Effector CD4-positive, alpha-beta T cell (primary cell): ENCODE data around the gene PIP5K1C.
"Not testable (repeated sequence)": the region's sequence is repeated elsewhere in the genome, so short reads cannot be mapped to it uniquely, and the experiment has no call there.

Experiments used
- DNase-seq: peaks from one replicate; pipeline ENCODE4 v3.0.0-alpha.2; 2020

The PIP5K1C gene

DNA sequence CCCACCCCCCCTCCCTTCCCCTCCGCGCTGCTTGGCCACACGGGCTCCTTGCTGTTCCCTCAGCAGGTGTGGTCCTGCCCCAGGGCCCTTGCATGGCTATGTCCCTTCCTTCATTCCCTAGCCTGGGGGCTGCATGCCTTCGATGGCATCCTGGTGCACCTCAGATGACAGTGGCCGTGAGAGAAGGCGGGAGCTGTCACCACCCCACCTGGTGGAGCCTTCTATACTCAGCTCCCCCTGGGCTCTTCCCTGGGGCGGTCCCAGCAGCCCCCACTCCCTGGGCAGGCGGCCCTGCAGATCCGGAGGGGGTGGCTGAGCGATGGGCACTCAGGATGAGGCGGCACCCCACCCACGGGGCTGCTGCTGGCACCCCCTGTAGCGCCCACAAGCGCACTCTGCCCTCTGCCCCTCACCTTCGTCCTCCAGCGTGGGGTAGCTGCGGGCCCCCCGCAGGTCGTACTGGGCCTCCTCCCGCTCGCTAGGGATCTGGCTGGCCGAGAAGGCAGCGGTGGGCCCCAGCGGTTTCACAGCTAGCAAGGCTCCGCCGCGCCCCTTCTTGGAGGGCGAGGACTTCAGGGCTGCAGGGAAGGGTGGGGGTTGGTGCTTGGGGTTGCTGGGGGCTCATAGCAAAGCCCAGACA is 56.5 kb downstream of the PIP5K1C start:
- DNase-seq, result no peak

DNA sequence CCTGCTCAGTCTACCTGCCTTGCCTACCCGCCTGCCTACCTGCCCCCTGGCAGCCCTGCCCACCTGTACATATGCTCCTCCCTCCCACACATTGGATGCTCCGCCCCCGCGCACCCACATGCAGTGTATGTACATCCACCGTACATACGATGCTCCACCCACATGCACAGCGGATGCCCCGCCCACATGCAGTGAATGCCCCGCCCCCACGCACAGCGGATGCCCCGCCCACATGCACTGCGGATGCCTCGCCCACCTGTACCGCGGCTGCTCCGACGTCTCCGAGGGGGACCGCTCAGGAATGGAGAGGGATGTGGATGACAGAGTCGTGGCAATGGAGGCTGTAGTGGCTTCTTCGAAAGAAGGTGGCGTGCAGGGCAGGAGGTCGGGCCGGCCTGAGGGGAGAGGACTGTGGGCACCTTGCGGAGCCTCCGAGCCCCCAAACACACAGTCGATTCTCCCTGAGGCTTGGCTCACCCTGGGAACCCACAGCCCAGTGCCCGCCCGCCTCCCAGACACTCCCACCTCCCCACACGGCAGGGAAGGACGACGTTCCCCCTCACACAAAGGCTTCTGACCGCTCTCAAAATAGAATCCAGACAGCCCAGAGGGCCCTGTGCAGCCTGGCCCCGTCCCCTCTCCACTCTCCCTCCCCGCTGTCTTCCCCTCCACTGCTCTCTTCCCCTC is 57.1 kb downstream of the PIP5K1C start:
- DNase-seq, result no peak

DNA sequence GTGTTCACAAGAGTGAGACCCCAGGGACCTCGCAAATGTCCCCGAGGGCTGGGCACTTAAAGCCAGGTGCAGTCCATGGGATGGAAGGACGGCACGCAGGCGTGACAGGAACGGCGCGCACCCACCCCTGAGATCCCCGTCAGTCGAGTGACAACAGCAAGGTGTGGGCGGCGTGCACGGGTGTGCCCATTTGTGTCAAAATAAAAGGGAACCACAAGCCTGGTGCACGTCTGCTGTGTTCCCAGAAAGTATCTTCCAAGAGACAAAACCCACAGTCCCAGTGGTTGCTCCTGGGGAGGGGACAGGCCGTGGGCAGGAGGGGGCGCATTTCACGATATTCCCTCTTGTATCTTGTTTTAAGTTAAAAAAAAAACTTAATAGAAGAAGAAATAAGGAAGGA is 58.0 kb downstream of the PIP5K1C start:
- DNase-seq, result no peak

DNA sequence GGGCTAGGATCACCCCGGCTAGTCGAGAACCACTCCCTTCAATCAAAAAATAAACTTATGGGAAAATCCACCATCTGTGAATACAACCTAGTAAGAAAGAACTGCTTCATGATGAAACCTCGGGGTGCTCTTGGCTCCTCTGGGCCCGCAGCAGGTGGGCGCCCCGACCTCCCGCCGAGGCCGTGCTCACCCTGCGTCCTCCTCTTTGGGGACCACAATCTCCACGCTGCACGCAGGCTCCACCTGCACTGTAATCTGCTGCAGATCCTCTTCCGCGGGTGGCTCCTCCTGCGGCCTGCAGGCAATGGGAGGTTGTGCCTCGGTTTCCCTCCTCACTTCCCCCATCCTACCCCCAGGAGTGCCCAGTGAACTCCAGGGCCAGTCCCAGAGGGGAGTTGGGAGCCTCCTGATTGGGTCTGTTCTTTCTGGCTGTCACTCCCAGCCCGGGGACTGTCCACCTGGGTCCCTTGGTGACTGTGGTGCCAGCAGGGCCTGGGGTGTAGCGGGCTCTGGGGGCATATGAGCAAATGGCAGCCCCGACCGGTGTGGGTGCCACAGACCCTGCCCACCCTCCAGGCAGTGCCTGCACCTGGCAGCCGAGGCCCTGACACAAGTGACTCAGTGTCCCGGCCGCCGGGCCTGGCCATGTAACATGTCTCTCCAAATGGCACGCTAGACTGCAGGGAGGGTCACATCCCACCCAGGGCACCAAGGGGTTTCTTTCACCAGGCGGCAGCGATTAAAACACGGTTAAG is 58.6 kb downstream of the PIP5K1C start:
- DNase-seq, result no peak

DNA sequence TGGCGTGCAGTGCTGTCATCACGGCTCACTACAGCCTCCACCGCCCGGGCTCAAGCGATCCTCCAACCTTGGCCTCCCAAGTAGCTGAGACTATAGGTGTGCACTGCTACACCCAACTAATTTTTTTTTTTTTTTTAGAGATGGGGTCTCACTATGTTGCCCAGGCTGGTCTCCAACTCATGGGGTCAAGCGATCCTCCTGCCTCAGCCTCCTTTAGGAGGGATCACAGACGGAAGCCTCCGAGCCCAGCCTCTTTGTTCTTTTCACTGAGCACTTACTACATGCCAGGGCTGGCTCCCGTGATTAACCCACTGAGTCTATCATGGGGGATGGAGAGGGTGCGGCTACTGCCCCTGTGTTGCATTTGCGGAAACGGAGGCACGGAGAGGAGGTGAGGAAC is 60.8 kb downstream of the PIP5K1C start:
- no peak for DNase-seq

DNA sequence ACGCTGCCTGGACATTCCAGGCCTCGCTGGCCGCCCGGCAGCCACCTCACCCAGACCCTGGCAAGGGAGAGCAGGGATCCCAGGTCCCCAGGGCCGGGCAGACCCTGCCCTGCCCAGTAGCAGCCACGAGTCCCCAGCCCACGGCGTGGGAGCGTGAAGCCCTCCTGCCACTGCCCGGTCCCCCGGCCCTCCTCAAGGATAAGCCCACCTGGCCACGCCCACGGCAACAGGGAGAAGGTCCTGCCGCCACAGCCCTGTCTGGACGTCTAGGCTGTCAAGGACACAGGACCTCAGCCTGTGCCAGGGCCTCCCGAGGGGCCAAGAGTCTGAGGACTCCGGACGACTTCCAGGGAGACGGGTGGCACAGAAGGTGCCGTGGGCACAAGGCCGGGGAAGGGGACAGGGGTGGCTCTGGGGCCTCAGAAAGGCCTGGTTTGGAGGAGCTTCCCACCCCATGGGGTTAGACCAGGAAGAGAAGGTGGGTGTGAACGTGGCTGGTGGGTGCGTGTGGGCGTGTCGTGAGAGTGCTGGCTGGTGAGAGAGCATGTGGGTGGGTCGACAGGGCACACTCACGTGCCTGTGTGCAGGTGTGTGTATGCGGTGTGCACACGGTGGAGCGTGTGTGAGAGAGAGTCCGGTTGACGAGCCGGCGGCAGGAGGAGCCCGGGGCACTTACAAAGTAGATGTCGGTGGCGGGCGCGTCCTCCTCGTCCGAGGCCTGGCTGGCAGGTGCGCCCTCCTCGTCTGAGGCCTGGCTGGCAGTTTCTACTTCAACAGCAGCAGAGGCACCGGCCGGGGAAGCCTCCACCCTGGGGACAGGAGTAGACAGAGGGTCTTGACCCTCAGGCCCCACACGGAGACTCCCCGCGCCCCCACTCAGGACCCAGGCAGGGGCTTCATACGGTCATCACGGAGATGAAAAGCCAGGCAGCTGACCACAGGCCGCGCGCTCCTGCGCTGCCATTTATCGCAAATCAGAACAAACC is 61.8 kb downstream of the PIP5K1C start:
- no peak for DNase-seq

DNA sequence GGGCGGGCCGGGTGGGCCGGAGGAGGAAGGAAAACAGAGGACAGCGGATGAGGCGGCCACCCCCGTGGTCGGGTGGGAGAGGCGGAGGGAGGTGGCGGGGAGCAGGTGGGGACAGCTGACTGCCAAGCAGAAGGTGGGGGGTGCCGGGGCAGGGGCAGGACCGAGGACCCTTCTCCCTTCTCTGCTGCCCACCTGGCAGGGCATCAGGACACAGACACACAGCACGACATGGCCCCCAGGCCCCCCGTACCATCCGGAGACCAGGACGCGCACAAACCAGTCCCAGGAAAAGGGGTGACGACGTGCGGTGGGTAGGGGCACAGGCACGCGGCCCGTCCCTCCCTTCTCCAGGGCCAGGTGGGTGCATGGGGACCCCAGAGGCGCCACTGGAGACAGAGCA is 62.6 kb downstream of the PIP5K1C start:
- no peak for DNase-seq

DNA sequence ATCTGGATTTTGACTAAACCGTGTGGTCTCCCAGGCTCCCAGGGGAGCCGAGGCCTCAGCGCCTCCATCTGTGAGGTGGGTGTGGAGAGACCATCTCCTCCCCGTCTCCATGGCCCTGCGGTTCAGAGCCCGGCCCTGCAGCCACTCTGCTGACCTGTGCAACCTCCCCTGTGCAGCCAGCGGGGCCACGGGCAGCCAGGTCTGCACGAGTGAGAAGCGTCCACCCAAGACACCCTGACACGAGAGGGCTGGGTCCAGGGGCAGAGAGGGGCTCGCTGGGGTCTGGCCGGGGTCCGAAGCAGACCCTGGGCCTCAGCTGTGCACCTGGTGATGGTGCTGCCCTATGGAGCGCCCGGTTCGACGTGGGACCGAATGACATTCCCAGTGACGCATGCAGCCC is 63.3 kb downstream of the PIP5K1C start:
- DNase-seq, result no peak

DNA sequence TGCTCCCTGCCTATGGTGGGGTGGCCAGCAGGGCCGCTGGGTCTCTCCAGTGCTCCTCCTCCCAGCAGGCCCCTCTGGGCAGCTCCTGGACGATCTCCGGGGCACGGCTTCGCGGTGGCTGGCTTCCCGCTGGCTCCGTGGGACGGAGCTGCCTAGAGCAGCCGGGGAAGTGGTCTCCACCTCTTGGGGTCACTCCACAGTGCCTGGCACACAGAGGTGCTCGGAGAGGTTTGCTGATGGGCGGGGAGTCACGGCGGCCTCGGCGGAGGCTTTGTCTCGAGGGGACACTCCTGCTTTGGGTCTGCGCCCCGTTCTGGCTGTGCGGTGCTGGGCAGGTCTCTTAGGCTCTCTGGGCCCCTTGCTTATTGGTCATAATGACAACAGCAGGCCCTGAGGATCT is 63.8 kb downstream of the PIP5K1C start:
- no peak for DNase-seq

DNA sequence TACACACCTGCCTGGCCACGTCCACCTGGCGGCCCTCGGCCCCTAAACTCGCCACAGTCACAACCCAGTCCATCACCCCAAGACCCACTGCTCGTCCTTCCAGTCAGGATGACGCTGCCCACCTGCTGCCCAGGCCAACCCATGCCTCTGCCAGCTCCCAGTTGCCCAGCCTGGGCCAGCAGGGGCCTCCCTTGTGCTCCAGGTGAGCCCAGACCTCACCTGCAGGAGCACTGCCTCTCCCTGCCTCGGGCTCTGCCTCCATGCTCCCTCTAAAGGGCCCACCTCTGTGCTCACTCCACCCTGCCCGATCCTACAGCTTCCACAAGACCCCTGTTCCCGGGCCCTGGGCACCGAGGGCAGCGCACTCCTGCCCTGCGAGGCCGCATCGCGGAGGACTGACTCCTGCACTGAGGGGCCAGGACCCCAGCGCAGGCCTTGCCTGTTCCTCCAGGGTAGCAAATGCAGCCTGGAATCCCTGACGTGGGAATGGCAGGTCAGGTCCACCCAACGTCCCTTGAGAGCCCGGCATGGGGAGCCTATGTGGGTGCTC is 65.7 kb downstream of the PIP5K1C start:
- DNase-seq, result no peak

DNA sequence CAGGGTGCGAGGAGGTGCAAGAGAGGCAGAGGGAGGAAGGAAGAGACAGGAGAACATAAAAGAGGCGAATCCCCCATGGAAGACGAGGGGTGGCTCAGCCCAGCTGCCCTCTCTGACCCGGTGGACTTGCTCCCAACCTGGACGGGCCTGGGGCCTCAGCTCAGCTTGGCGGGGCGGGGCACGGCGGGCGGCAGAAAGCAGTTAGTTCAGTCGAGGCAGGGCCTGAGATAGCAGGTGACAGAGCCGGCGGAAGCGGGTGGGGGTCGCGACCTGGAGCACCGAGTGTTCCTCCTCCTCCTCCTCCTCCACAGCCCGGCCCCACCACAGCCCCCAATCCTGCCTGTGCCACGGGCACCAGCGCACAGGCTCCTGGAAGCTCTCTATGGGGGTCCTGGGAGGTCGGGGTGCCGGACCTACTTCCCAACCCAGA is 66.7 kb downstream of the PIP5K1C start:
- no peak for DNase-seq

DNA sequence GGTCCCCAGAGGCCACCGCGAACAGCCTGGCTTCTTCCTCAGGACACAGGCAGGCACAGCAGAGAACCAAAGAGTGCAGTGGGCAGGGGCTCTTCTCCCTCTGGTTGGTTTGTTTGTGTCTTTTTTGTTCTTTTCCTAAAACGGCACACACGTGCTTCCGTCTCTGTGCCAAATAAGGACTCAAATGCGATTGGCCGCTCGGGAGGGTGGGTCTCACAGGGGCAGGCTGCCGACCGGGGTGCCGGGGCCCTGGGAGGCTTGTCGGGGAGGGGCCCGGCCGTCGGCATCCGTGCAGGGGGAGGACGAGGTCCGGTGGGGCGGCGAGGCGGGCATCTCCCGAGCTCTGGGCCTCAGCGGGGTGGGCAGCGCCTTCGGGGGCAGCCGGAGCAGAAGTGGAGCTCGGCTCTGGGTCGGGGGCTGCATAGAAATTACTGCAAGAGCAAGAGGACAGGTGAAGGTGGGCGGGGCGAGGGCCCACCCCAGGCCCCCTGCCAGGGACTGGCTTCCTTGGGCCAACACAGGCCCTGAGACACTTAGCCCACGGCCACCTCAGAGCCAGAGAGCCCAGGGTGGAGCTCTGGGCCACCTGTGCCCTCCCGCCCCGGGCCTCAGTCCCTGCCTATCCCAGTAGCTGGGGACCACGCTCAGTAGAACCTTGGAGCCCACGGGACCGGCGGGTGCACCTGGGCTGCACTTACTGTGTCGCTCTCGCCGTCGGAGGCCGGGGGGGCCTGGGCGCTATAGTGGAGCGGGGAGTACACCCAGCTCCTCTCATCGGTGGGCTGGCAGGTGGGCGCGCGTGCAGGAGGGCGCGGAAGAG is 67.3 kb downstream of the PIP5K1C start:
- DNase-seq, result no peak

DNA sequence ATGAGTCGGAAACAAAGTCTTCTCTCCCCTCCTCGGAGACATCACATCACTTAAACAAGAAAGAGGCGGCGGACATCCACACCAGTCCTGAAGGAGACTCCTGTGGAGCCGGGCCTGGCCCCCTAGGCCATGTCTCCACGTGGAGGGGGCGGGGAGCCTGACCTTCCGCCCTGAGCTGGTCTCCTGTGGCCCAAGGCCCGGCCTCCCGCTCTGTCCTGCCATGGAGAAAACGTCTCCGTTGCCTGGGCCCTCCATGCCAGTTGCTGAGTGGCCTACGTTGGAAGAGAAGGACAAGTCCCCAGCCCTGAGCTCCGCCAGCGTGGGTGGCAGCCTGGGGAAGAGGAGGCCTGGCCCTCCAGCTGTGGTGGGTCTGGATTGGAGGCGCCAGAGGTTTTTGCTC is 68.2 kb downstream of the PIP5K1C start:
- DNase-seq, result no peak

DNA sequence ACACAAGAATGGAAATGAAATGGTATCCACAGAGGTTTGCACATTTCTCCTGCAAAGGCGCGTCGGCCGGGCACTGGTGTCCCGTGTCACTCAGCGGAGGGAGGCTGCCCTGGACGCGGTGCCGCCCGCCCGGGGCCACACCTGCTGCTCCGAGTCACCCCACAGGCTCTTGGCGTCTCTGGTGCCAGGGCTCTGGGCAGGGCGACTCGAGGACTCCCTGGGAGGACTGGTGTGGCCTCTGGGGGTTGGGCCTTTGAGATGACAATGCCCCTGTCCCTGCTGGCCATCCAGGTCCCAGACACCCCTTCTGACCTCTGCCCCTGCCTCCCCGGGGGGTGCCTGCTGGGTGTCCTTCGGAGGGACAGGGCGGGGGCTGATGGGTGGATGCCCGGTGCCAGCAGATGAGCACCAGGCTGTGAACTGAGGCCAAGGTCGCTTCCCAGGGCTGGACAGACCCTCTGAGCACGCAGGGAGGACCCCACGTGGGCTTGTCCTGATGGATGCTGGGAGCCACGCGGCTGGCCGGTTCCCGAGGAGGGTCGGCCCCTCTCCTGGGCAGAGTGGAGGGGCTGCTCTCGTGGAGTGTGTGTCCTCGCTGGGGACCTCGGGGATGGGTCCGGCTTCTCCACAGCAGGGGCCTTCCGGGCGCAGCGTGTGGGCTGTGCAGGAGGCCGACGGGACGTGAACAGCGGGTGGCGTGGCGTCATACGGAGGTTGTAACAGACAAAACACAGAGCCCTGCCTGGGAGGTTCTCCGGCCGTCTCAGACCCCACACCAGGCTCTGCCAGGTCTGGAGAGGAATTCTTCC is 69.0 kb downstream of the PIP5K1C start:
- no peak for DNase-seq

DNA sequence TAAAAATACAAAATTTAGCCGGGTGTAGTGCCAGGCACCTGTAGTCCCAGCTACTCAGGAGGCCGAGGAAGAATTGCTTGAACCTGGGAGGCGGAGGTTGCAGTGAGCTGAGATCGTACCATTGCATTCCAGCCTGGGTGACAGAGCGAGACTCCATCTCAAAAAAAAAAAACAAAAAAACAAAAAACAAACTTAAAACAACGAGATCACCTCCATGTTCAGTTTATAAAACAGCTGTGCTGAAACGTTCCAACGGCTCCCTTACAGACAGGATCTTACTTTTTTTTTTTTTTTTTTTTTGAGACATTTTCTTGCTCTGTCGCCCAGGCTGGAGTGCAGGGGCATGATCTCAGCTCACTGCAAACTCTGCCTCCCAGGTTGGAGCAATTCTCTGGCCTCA is 71.5 kb downstream of the PIP5K1C start:
- DNase-seq, result not testable (repeated sequence)

DNA sequence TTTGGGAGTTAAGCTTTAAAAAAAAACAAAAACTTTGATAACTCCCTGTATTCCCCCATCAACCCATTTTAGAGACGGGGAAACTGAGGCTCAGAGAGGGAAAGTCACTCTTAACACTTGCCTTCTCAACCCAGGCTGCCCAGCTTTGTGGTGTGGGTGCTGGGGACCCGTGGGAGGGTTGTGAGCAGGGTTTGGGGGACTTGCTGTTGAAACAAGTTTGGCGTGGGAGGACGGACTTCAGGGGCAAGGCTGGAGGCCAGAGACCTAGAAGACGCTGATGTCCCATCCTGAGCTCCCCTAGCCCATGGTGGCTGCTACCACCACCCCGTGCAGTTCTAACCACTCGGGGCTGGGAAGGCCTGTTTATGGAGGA is 72.9 kb downstream of the PIP5K1C start:
- DNase-seq, result no peak

DNA sequence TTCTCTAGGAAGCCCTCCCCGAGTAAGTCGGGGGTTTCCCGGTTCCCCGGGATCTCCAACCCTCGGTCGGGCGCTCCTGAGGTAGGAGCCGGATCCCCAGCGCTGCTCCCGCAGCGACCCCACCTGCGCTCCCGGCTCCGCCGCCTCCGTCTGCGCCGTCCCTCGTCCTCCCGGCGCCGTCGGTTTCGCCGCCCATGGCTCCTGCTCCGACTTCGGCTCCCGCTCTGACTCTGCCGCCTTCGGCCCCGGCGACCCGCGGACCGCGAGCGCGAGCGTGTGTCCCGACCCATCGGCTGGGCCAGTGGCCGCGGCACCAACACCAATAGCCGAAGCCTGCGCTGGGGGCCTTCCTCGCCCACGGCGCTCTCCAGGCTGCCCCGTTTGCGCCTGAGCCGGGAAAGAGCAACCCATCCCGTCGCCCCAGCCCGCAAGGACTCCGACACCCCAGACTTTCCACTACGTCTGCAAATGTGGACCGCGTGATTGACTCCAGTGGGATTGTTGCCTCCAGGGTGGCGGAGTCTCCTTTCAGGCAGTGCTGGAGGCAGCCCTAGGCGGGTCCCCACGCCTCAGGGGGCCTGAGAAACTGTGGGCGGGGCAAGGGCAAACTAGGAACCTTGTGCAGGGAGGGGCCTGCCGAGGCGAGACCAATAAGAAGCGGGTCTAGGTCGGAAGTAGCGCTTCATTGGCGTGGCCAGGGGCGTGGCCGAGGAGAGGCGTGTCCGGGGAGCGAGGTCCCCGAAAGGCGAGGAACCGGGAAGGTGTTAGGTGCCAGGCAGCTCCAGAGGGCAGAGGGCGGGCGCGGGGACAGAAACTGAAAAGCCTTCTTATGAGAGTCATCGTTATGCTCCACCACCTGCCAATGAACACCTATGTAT is 73.6 kb downstream of the PIP5K1C start, which contains the start of gene CACTIN:
CACTIN (minus strand) TSS at position 318 of the 878 bp plus-strand sequence; CDS start at position 290, 28 bp downstream.
- DNase-seq, result peak; percentile 98

DNA sequence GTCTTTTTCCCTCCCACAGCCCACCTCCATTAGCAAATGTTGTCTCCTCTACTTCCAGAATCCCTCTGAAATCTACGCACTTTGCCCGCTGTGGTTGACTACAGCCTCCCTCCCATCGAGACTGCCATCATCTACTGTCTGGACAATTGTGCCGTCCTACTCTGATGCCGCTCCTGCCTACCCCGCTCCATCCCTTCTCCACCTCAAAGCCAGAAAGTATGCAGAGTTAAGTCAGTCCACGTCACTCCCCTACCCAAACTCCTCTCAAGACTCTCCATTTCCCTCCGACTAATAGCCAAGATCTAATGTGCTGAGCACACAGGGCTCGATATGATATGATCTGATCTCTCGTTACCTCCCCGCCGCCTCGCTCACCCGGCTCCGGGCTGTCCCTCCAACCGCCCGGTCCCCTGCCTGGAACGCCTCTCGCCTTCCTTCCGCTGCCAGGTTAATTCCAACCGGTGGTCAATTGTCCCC is 74.2 kb downstream of the PIP5K1C start:
- peak; percentile 14 for DNase-seq

DNA sequence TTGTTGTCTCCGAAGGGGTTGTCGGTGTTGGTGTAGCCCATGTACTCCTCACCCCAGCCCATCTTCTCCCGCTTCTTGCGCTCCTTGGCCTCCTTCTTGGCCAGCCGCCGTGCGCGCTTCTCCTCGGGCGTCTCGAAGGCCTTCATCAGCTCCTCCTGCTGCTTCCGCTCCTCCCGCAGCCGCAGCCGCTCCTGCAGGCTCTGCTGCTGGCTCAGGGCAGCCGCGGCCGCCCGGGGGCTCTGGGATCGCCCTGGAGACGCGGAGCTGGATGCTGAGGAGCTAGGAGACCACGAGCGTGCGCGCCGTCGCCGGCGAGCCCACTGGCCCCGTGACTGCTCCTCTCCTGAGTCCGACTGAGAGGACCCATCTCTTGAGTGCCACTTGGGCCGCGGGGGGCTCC is 76.6 kb downstream of the PIP5K1C start:
- DNase-seq, result no peak
